Measurements from ENCODE around the gene AKR1C8. TPM values are rescaled to one million over a fixed set of nuclear protein-coding genes. Genes with fewer than 3 reads are reported as not detected.
"Not testable (repeated sequence)": the region's sequence is repeated elsewhere in the genome, so short reads cannot be mapped to it uniquely, and the experiment has no call there.

Gene AKR1C8
- total and polyA plus RNA-seq, 2 donors (not counting 1 experiment from before 2014, with no cell fraction given), result not detected

- Mint-ChIP-seq H3K4me3 (no peak overlapping the region), H3K9me3 (ENCODE audit: insufficient read depth) (no peaks in the 10 kb centered on the region), H3K4me1 (no peaks in the 10 kb centered on the region), H3K27ac (no peak overlapping the region), H3K27me3 (no peaks in the 10 kb centered on the region)
- ATAC-seq (ENCODE audit: low read depth) (no peak), DNase-seq (no peak)
- ChIA-PET POLR2A (no interaction called here), CTCF (no interaction called here)
- H3K36me3 ChIP-seq (replicated peaks in 1 of 2; ENCODE audit: control extremely low read depth in 1 of 2, control insufficient read depth in 1 of 2, extremely low read depth in 1 of 2, insufficient read depth in 2 of 2, low read length in 1 of 2), result no peaks in the 10 kb centered on the region
- no peaks in the 10 kb centered on the region for H4K20me1 ChIP-seq (ENCODE audit: control insufficient read depth, insufficient read depth, low read length, poor library complexity, severe bottlenecking)
- no peaks in the 10 kb centered on the region for H3K4me1 ChIP-seq (ENCODE audit: control insufficient read depth in 2 of 2, insufficient read depth in 2 of 2, low read length in 2 of 2)
- no peak overlapping the region for H3K9ac ChIP-seq (ENCODE audit: low read length)
- H3K27ac ChIP-seq (ENCODE audit: low read length in 2 of 2), result no peak overlapping the region
- intact Hi-C loops (cut with micrococcal nuclease), result no loop called here
- H3K27me3 ChIP-seq (replicated peaks in 1 of 4; ENCODE audit: control extremely low read depth in 1 of 4, control insufficient read depth in 3 of 4, insufficient read depth in 4 of 4, low read length in 3 of 4), result no peaks in the 10 kb centered on the region
- no peak overlapping the region for H2AFZ ChIP-seq (ENCODE audit: insufficient read depth, low read depth, low read length, poor library complexity, severe bottlenecking)
- no peaks in the 10 kb centered on the region for H3K9me3 ChIP-seq (ENCODE audit: control extremely low read depth in 1 of 3, control insufficient read depth in 2 of 3, insufficient read depth in 1 of 3, low read length in 2 of 3)
- H3K4me2 ChIP-seq (replicated peaks; ENCODE audit: low read depth, low read length, poor library complexity, severe bottlenecking), result no peak overlapping the region
- no peak overlapping the region for H3K4me3 ChIP-seq (ENCODE audit: control extremely low read depth in 1 of 5, extremely low read depth in 1 of 5, insufficient read depth in 1 of 5, low read depth in 2 of 5, low read length in 4 of 5)
- no peaks in the 10 kb centered on the region for H3K79me2 ChIP-seq (ENCODE audit: control insufficient read depth, insufficient read depth, low read length)
- no peak for TF ChIP-seq CTCF (IDR thresholded peaks at IDR 0.05)
- no peak for TF ChIP-seq EZH2 (IDR thresholded peaks at IDR 0.05; ENCODE audit: borderline replicate concordance, insufficient read depth, low read depth, low read length, poor library complexity, severe bottlenecking)
- WGBS (ENCODE audit: insufficient coverage), result 75% methylated on average over 1 of the region's 2 CpGs
Observed at GRCh38 chr10:5183923-5184322, 1.0 kb downstream of the AKR1C8 start.

GRCh38 chr10:5180503-5180902 is 4.4 kb downstream of the AKR1C8 start:
- H3K79me2 ChIP-seq (ENCODE audit: control insufficient read depth, insufficient read depth, low read length); CTCF ChIA-PET; POLR2A ChIA-PET; H3K27ac Mint-ChIP-seq; H3K9me3 Mint-ChIP-seq (ENCODE audit: insufficient read depth); H3K9ac ChIP-seq (ENCODE audit: low read length); H3K27ac ChIP-seq (ENCODE audit: low read length in 2 of 2); H3K36me3 ChIP-seq (replicated peaks in 1 of 2; ENCODE audit: control extremely low read depth in 1 of 2, control insufficient read depth in 1 of 2, extremely low read depth in 1 of 2, insufficient read depth in 2 of 2, low read length in 1 of 2); H3K4me3 Mint-ChIP-seq; H3K27me3 Mint-ChIP-seq; H3K4me1 Mint-ChIP-seq; H4K20me1 ChIP-seq (ENCODE audit: control insufficient read depth, insufficient read depth, low read length, poor library complexity, severe bottlenecking); ATAC-seq (ENCODE audit: low read depth); H3K4me3 ChIP-seq (ENCODE audit: control extremely low read depth in 1 of 5, extremely low read depth in 1 of 5, insufficient read depth in 1 of 5, low read depth in 2 of 5, low read length in 4 of 5); H3K4me2 ChIP-seq (replicated peaks; ENCODE audit: low read depth, low read length, poor library complexity, severe bottlenecking); intact Hi-C loops (cut with micrococcal nuclease); H3K27me3 ChIP-seq (replicated peaks in 1 of 4; ENCODE audit: control extremely low read depth in 1 of 4, control insufficient read depth in 3 of 4, insufficient read depth in 4 of 4, low read length in 3 of 4); H3K4me1 ChIP-seq (ENCODE audit: control insufficient read depth in 2 of 2, insufficient read depth in 2 of 2, low read length in 2 of 2); H3K9me3 ChIP-seq (ENCODE audit: control extremely low read depth in 1 of 3, control insufficient read depth in 2 of 3, insufficient read depth in 1 of 3, low read length in 2 of 3); H2AFZ ChIP-seq (ENCODE audit: insufficient read depth, low read depth, low read length, poor library complexity, severe bottlenecking); DNase-seq: not testable (repeated sequence)
- WGBS (ENCODE audit: insufficient coverage), result 94% methylated on average over 11 of the region's 12 CpGs

GRCh38 chr10:5175581-5175980 is 9.4 kb downstream of the AKR1C8 start:
- not testable (repeated sequence) for ATAC-seq (ENCODE audit: low read depth); H3K79me2 ChIP-seq (ENCODE audit: control insufficient read depth, insufficient read depth, low read length)

More at GRCh38 chr10:5175581-5175980, 9.4 kb downstream of the AKR1C8 start:
- H3K4me1 Mint-ChIP-seq; H4K20me1 ChIP-seq (ENCODE audit: control insufficient read depth, insufficient read depth, low read length, poor library complexity, severe bottlenecking); H3K9ac ChIP-seq (ENCODE audit: low read length); H3K27ac ChIP-seq (ENCODE audit: low read length in 2 of 2); H3K4me2 ChIP-seq (replicated peaks; ENCODE audit: low read depth, low read length, poor library complexity, severe bottlenecking); H3K27me3 Mint-ChIP-seq; H2AFZ ChIP-seq (ENCODE audit: insufficient read depth, low read depth, low read length, poor library complexity, severe bottlenecking); intact Hi-C loops (cut with micrococcal nuclease); POLR2A ChIA-PET; H3K4me3 Mint-ChIP-seq; H3K9me3 Mint-ChIP-seq (ENCODE audit: insufficient read depth); H3K4me1 ChIP-seq (ENCODE audit: control insufficient read depth in 2 of 2, insufficient read depth in 2 of 2, low read length in 2 of 2); H3K9me3 ChIP-seq (ENCODE audit: control extremely low read depth in 1 of 3, control insufficient read depth in 2 of 3, insufficient read depth in 1 of 3, low read length in 2 of 3); H3K27me3 ChIP-seq (replicated peaks in 1 of 4; ENCODE audit: control extremely low read depth in 1 of 4, control insufficient read depth in 3 of 4, insufficient read depth in 4 of 4, low read length in 3 of 4); DNase-seq; H3K4me3 ChIP-seq (ENCODE audit: control extremely low read depth in 1 of 5, extremely low read depth in 1 of 5, insufficient read depth in 1 of 5, low read depth in 2 of 5, low read length in 4 of 5); H3K36me3 ChIP-seq (replicated peaks in 1 of 2; ENCODE audit: control extremely low read depth in 1 of 2, control insufficient read depth in 1 of 2, extremely low read depth in 1 of 2, insufficient read depth in 2 of 2, low read length in 1 of 2); H3K27ac Mint-ChIP-seq; CTCF ChIA-PET: not testable (repeated sequence)
- WGBS (ENCODE audit: insufficient coverage), result no CpG with 5 or more reads among the region's 3 CpGs

Measured in B cell (primary cell).